Inflammatory macrophage treated with lipopolysaccharide for 4 hours (primary cell): ENCODE results near the gene PDLIM4.

ENCODE experiments used
- DNase-seq: peaks from one replicate; pipeline ENCODE4 v3.0.0-alpha.2; 2020

The PDLIM4 gene, protein sequence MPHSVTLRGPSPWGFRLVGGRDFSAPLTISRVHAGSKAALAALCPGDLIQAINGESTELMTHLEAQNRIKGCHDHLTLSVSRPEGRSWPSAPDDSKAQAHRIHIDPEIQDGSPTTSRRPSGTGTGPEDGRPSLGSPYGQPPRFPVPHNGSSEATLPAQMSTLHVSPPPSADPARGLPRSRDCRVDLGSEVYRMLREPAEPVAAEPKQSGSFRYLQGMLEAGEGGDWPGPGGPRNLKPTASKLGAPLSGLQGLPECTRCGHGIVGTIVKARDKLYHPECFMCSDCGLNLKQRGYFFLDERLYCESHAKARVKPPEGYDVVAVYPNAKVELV

DNA sequence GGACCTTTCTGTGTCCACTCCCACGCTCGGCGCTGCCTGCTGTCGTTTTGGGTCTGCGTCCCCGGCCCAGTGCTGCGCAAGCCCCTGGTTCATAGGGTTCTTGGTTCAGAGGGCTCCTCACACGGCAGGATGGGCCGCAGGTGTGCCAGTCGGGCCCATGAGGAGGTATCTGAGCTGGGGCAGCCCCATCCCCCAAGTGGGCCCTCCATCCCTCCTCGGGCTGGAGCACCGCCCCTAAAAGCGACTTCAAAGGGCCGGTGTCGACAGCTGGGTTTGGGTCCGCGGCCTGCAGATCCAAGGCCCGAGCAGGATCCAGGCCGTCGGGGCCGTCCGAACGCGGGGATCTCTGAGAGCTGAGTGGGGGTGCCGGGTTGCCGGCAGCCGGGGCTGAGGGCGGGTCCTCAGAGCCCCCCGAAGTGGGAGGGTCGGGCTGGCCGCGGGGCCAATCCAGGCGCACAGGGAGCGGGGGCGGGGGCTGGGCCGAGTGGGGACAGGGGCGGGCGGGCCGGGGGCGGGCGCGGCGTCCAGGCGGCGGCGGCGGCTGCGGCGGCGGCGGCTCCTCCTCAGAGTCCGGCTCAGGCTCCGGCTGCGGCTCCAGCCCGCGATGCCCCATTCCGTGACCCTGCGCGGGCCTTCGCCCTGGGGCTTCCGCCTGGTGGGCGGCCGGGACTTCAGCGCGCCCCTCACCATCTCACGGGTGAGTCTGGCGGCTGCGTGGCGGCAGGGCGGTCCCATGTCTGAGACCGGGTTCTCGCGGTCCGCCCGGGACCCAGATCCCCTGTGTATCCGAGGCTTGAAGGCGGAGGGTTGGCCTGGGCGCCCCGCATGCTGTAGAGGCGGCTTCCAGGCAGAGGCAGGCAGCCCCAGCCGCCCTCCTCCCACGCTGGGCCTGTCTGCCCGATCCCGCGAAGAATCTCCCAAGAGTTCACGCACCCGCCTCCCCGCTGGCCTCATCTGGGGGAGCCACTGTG is at the start of gene PDLIM4:
Gene PDLIM4 (plus strand): TSS at position 566 of the 971 bp plus-strand sequence. CDS start 39 bp downstream, at position 605.
- no peak for DNase-seq

DNA sequence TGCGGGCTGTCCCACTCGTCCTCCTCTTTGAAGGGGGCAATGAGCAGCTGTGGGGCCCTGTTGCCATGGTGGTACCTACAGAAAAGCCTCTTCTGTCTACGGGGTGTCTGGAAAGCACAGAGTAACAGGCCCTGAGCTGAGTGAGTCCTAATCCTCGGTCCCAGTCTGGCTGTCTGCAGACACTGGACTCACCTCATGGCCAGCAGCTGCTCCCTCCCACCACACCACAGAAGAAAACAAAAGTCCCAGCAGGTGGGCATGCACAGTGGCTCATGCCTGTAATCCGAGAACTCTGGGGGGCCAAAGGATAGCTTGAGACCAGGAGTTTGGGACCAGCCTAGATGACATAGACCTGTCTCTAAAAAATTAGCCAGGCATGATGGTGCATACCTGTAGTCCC is 49.7 kb upstream of the PDLIM4 start:
- DNase-seq = no peak

DNA sequence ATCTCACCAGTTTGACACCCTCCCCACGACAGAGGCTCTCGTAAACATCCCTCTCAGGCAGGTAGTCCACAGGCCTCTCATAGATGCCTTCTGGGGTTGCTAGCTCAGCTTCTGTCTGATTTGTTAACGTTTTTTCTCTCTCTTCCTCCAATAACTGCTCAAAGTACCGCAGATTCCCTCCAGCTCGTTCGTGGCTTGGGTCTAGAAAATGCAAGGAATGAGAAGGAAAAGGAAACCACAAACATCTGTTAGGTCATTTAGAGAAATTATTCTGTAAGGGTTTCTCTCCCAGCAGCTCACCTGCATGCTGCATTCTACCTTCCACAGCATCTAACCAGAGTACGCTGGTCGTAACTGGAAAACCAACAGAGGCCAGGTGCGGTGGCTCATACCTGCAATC is 48.4 kb upstream of the PDLIM4 start:
- no peak for DNase-seq

DNA sequence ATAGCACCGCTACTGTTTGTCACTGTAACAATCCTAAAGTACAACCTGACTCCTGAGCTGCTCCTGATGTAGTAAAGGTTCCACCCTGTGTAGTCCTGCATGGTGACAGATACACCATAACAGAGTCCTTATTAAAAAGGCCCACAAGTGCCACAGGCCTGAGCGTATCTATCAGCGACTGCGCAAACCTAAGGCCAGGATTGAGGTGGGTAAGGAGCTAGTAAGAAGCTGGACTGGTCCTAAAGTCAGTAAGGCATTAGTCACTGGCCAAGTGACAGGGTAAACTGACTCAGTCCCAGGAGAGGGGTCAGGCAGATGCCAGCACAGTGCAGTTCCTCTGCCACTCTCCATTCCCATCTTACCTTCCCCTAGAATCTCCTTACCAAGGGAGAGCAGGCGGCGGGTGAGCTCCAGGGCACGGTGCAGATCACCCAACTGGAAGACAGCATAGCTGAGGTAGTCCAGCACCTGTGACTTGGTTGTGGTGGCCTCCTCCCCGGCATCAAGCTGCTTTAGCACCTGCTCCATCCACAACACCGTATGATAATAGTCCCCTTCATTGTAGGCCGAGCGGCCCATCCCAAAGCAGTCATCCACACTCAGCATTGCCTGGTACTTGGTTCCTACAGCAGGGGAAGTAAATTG is 47.5 kb upstream of the PDLIM4 start:
- DNase-seq = no peak

DNA sequence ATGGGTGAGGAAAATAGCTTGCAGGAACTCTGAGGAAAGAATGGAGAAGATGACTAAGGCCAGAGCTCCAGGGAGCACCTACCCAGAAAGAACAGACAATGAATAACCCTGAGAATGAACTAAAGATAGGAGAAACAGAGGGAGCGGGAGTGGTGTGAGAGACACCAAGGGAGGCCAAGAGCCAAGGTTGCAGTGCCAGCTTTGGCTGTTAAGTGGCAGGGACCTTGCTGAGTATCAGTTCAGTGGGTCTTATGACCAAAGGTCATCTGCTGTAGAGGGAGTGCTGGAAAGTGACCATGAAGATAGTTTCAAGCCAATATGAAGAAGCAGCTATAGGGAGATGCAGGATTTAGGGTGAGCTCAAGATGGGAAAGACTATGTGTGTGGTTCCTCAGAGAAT is 46.6 kb upstream of the PDLIM4 start:
- DNase-seq = no peak

DNA sequence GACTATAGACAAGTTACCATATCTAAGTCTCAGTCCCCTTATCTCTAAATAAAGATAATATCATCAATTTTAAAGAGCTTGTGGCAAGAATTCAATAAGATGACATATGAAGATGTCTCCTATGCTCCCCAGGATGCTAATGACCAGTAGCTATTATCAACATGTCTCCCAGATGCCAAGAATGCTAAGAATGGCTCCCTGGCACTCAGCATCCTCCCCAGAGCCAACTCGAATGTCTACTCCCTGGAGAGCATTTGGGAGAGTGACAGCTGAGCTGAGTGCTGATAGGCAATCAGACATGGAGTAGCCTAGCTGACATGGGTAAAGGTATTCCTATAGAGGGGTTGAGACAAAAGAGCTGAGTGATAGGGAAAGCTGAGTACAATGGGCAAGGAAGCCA is 45.7 kb upstream of the PDLIM4 start:
- DNase-seq = no peak

DNA sequence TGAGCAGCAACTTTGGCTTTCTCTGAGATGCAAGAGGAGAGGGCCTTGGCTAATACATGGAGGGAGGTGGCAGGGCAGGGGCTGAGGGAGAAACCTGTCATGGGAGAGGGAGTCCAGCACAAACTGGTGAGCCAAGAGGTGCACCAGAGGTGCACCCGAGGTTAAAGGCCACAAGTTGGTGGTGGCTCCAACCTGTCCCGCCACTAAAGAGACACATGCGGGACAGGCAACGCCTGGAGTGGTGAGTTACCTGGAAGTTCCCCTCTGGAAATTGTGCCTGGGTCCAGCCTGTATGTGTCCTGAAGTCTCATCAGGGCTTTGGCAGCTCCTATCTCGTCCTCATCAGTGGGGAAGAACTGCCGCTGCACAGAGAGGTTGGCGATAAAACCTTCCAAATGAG is 43.8 kb upstream of the PDLIM4 start:
- no peak for DNase-seq

DNA sequence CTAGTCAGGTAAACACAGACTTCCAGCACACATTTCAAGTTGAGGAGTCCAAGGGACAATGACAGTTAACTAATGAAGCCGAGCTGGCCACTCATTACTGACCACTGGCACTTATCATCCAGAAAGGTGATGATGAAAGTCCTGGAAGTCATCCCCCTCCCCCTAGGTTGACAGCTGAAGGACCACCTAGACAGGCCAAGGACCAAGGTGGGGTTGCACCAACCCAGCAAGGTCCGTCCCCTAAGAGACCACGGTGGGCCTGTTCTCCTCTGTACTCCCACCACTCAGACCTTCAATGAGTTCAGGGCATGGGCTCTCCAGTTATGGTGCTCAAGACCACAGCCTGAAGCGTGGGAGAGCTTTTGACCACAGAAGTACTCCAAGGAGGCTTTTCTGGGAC is 43.0 kb upstream of the PDLIM4 start:
- DNase-seq = no peak

DNA sequence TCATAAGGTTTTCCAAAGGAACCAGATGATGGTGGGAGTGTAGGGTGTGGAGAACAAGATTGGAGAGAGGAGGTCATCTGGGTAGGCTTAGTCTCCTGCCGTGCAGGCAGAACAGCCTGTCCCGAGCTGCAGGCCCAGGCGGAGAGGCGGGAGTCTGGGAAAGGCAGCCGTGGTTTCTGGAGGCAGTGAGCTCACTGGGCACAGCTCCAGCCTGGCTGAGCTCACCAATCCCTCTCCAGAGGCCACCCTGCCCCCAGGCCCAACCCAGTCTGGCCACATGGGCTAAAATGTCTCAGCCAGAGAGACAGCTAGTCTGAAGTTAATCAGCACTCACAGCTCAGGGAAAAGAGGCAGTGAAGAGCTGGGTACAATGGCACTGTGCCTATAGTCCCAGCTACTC is 42.2 kb upstream of the PDLIM4 start:
- no peak for DNase-seq

DNA sequence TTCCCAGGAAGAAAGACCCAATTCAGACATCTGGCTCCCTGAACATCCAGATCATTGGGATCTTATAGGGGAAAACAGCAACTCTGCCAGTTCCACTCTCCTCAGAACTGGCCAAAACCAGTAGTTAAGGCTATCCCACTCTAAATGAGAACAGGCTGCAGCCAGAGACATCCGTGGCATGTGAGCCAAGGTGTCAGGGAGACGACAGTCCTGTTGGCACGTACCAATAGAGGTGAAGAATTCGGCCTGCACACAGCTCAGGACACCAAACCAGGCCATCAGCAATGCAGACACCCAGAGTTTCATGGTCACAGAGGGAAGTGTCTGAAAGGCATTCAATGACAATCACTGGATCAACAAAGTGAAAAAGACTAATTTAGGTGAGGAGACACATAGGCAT is 39.2 kb upstream of the PDLIM4 start:
- no peak for DNase-seq

DNA sequence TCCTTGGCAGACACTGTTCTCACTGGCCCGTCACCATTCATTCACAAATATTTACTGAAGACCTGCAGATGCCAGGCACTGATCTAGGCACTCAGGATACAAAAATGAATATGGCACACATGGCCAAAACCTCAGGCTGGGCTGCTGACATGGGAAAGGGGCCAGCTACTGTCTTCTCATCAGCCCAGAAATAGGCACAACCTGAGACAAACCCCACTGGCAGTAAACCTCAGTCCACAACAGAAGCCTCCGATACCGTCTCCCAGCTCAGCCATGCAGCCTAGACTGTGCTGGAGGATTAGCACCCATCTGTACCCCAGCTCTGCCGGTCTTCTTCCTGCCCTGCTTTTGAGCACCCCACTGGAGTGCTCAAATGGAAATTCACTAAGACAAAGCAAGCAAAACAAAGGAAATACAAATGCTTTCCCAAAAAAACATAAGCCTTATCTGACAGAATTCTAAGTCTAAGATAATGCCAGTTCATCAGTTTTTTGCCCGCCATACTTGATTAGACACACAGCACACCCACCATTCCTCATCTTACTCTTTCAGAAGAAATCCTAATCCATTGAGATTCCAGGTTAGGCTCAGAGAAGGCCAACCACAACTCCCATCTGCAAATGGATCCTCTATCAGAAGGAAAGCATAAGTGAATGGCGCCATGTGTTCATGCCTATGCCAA is 38.1 kb upstream of the PDLIM4 start:
- no peak for DNase-seq

DNA sequence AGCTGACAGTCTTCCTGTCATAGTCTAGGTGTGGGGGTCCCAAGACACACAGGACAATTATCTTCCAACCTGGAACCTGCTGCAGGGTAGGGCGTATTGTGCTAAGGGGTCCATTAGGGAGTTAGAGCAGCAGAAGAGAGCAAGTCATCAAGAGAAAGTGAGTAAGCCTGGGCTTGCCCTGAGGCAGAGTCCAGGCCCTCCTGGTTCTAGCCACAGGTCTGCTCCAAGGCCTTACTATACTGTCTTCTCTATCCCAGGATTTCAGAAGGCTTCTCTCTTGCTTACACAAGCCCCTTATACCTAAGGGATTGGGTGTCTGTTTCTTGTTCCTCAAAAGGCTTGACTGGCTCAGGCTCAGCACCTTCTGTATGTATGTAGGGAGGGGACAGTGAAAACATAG is 37.5 kb upstream of the PDLIM4 start:
- DNase-seq = no peak

DNA sequence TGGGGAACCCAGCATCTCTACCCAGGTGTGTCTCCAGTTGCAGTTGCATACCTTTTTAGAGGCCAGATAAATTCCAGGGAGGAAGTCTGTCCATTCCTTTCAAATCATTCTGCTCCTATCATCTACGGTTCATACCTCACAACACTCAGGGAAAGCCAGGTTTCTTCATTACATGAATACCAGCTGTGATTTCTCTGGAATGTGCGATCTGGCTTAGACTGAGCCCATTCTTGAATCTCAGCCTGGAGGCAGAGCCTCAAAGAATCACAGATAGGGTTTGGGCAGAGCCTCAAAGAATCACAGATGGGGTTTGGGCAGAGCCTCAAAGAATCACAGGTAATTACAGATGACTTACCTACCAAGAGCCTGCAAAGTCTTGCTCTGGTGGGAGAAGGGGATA is 37.0 kb upstream of the PDLIM4 start:
- no peak for DNase-seq

DNA sequence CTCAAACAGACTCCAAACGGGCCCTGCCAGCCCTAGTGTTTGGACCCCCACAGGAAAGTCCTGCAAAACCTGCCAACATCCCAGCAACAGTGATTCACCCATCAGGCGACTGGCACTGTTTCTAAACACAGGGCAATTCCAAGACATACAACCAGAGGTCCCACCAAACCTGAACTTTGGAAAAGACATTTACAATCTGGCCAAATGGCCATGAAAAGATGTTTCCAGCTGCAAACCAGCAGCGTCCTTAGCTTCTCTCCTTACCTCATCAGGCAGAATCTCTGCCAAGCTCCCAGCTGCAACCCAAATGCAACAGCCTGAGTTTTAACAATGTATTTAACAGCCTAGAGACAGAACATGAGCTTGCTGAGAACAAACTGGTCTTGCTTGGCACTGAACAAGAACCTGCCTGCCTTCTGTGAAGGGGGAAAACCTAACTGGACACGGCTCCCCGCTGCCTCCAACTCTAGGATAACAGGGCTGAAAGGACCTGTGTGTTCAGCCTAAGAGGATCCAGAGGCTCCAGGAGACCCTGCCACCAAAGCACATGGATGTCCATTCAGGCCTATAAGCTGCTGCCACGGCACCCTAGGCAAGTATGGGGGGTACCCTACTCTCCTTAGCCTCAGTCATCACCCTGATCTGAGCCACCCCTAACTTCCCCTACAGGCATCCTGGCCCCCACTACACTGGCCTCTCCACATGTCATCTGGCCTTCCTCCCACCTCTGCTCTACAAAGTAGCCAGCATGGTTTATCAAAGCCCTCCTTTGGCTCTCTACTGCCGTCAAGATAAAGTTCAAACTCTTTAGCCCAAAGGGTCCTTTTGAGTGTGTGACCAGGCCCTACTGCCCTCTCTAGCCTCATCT is 35.5 kb upstream of the PDLIM4 start:
- DNase-seq = no peak

DNA sequence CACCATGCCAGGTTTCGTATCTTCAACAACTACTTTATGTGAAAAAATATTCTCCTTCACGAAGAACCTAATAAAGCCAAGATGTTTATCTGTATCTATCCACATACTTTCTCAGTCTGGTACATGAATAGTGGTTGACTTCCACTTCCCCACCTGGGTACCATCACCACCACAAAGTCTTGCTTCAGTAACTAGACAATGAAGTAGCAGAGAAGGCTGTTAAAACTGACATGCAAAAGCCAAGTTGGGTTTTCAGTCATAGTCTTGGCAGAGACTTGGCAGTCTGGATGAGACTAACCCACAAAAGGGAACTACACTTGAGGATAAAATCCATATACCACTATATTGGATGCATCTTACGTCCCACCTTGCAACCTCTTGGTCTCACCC is 34.9 kb upstream of the PDLIM4 start:
- DNase-seq = no peak

DNA sequence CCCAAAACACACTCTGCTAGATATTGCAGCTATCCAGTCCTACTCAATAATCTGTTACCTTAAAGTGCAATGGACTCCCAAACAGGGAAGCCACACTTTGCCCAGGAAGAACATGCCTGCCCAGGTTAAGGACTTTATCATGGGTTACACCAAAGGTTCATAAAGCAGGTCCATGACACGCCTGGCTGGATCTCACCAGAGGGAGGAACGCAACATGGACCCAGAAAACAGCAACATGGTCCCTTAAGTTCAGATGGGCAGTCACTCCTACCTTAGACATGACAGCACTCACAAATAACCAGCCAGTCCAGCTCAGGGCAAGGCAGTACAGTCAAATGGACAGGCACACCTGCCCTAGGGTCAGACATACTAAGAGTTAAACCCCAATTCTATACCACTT is 33.6 kb upstream of the PDLIM4 start:
- DNase-seq = no peak

DNA sequence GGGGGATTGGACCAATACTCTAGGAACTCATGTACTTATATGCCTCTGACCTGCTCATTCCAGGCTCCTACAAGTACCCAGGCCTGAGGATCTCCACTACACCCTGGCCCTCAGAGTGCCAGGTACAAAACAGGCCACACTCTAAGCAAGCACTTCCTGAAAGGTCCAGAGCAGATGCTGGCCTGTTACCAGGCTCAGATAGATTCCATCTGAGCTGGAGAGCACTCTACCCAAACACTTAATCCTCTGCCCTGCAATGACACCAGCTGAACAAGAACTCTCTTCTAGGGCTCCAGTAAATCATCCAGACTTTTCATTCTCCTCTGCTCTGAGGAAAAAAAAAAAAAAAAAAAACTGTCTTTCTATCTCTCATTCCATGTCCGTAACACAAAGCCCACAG is 32.8 kb upstream of the PDLIM4 start:
- DNase-seq = no peak

DNA sequence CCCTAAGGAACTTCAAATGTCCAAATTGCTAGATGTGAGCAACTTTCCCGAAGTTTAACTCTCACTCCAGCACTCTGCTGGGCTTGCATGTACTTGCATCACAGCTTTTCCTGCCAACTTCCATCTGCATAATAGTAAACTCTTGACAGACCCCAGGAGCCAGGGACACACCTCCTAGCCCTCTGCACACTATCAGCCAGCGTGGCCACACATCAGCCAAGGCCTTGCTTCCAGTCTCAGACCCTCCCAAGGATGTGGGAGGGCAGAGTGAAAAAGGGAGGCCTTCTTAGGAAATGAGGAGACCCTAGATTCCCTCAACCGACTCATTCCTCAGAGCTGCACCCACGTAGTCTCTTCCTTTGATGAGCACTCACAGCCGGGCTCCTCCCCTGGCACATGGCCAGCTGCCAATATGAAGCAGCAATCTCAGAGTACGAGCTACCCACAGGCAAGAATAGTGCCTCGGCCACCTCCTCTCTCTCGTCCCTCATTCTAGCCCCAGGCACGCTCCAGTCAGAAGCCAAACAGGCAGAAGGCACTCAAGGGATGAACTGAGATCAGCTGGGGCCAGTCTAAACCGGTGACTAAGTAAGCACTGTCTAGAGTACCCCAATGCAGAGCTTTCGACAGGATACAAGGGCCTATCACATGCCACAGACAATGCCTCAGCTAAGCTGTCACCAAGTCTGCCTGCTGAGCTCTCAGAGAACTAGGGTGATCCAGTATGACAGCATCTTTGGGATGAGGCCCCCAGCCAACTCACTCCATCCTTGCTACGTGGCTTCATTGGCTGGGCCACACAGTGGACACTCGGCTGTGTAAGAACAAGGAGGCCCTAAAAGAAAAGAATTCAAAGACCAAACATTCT is 32.1 kb upstream of the PDLIM4 start:
- DNase-seq = peak; percentile 12

DNA sequence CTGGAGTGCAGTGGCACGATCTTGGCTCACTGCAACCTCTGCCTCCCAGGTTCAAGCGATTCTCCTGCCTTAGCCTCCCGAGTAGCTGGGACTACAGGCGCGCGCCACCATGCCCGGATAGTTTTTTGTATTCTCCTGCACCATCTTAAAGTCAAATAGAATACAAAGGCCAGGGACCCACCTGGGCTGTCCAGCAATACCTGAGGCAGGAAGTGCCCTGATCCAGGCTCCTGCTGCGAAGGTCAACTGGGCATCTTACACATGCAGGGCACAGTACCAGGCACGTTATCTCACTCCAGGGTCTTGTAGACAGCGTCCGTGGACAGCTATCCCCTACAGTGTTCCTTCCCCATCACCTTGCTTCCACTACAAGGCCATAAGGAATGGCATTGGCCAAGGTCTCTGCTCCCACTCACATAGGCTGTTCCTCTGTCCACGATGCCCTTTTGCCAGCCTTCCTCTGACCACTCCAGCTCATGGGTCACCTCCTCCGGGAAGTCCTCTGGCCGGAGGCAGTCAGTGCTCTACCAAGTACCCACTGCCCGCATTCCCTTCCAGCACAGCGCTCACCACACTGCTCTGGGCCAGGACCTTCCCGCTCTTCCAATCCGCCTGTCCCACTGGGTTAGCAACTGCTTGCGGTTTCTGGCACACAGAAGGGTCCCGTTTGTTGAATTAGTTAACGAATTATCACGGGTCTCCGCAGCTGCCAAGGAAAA is 30.8 kb upstream of the PDLIM4 start:
- DNase-seq = no peak

DNA sequence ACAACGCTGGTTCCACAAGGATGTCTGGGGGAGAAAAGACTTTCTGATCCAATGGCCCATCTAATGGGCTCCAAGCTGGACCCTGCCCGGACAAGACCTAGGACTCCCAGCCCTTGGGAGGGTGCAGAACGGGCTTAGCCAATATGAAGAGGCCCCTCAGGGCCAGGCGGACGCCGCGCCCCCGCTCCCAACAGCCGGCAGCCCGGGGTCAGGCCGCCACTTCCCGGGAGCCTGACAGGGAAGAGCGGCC is 30.3 kb upstream of the PDLIM4 start:
- no peak for DNase-seq
